ENCODE data around the gene EXT2.
A peak's percentile ranks its signal among the peaks of the same experiment; 100 is the strongest.

Gene EXT2

DNA sequence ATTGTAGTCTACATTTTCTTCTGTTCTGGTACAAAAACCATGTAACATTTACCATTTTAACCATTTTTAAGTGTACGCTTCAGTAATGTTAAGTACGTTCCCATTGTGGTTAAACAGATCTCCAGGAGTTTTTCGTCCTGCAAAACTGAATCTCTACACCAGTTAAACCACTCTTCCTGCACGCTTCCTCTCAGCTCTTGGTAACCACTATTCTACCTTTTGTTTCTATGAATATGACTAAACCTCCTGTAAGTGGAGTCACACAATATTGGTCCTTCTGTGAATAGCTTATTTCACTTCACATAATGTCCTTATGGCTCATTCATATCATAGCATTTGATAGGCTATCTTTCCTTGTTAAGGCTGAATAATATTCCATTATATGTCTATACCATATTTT is 7.1 kb upstream of the EXT2 start:
- H3K4me3 ChIP-seq (ENCODE audit: low read depth in 1 of 2, low read length in 2 of 2): no peak overlapping the region
- H3K27ac ChIP-seq (ENCODE audit: low read length): no peak overlapping the region
- H3K9me3 ChIP-seq (ENCODE audit: control insufficient read depth in 1 of 2, low read length in 2 of 2): no peaks in the 10 kb centered on the region
- peaks cover 3 to 5% of the 10 kb centered on the region in 2 donors for H3K36me3 ChIP-seq (ENCODE audit: control insufficient read depth in 1 of 2, insufficient read depth in 2 of 2, low read length in 2 of 2)
- H3K27me3 ChIP-seq (ENCODE audit: low read depth, low read length): no peaks in the 10 kb centered on the region
- H3K4me1 ChIP-seq (ENCODE audit: control insufficient read depth in 1 of 2, insufficient read depth in 2 of 2, low read length in 2 of 2): peaks cover 0 to 6% of the 10 kb centered on the region in 2 donors

DNA sequence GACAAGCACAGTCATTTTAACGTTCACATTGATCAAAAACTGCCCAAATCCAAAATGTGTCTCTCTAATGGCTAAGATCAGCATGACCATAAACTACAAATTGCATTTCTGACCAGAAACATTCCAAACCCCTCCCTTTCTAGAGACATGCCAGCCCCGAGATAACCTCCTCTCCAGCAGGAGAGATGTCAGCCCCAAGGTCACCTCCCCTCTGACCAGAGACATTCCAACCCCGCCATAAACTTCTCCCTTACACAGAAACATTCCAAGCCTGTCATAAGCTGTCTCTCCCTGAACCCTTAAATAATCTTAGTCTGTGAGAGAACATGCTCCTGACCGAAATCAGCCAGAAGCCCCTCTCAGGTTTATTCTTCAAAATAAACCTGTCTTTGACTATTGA is 6.6 kb upstream of the EXT2 start:
- no peaks in the 10 kb centered on the region for H3K27me3 ChIP-seq (ENCODE audit: low read depth, low read length)
- H3K27ac ChIP-seq (ENCODE audit: low read length): no peak overlapping the region
- peaks cover under 1 to 3% of the 10 kb centered on the region in 2 donors for H3K36me3 ChIP-seq (ENCODE audit: control insufficient read depth in 1 of 2, insufficient read depth in 2 of 2, low read length in 2 of 2)
- no peak overlapping the region for H3K4me3 ChIP-seq (ENCODE audit: low read depth in 1 of 2, low read length in 2 of 2)
- H3K4me1 ChIP-seq (ENCODE audit: control insufficient read depth in 1 of 2, insufficient read depth in 2 of 2, low read length in 2 of 2): peaks cover 0 to 2% of the 10 kb centered on the region in 2 donors
- H3K9me3 ChIP-seq (ENCODE audit: control insufficient read depth in 1 of 2, low read length in 2 of 2): no peaks in the 10 kb centered on the region

DNA sequence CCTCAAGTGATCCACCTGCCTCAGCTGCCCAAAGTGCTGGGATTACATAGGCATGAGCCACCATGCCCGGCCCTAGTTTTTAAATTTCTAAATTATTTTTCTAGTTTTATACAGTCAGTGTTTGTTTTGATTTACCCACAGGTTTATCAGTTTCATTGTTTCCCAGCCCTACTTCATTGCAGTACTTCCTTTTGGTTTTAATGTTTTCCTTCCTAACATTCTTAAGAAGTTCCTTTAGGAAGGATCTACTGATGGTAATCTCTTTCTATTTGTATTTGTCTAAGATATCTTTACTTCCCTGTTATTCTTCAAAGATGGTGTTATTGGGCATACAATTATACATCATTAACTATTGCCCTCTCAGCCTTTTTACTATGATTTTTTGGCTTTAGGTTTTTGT is 4.9 kb upstream of the EXT2 start:
- Histone ChIP-seq H3K27ac (ENCODE audit: low read length) (no peak overlapping the region), H3K4me3 (ENCODE audit: low read depth in 1 of 2, low read length in 2 of 2) (no peak overlapping the region)

DNA sequence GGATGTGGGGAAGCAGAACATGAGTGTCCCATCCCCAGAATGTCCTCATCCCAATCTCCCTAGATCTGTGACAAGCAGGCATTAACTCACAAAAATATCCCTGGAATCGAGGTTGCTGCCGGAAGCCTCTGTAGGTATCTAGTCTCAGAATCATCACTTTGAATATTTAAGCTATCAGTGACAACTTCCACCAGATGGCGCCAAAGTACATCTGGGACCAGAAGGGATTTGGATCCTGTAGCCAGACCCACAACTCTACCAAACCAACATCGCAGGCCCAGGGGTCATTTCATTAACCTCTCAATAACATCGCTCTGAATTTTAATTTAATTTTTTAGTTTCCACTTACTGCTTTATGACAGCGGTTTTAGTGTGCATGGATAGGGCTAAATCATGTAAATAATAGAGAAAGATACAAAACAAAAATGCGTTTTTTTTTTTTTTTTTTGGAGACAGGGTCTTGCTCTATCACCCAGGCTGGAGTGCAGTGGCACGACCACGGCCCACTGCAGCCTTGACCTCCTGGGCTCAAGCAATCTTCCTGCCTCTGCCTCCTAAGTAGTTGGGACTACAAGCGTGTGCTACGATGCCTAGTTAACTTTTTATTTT is 1.1 kb upstream of the EXT2 start:
- no peaks in the 10 kb centered on the region for H3K27me3 ChIP-seq (ENCODE audit: low read depth, low read length)
- H3K27ac ChIP-seq (ENCODE audit: low read length): no peak overlapping the region
- H3K36me3 ChIP-seq (ENCODE audit: control insufficient read depth in 1 of 2, insufficient read depth in 2 of 2, low read length in 2 of 2): no peaks in the 10 kb centered on the region
- no peaks in the 10 kb centered on the region for H3K9me3 ChIP-seq (ENCODE audit: control insufficient read depth in 1 of 2, low read length in 2 of 2)
- no peak overlapping the region for H3K4me3 ChIP-seq (ENCODE audit: low read depth in 1 of 2, low read length in 2 of 2)
- H3K4me1 ChIP-seq (ENCODE audit: control insufficient read depth in 1 of 2, insufficient read depth in 2 of 2, low read length in 2 of 2): peaks cover 0 to 8% of the 10 kb centered on the region in 2 donors

More for the DNA sequence above, 4.9 kb upstream of the EXT2 start:
- H3K27me3 ChIP-seq (ENCODE audit: low read depth, low read length): no peaks in the 10 kb centered on the region
- H3K9me3 ChIP-seq (ENCODE audit: control insufficient read depth in 1 of 2, low read length in 2 of 2): no peaks in the 10 kb centered on the region
- peaks cover 0 to 8% of the 10 kb centered on the region in 2 donors for H3K4me1 ChIP-seq (ENCODE audit: control insufficient read depth in 1 of 2, insufficient read depth in 2 of 2, low read length in 2 of 2)
- peaks cover 0 to 3% of the 10 kb centered on the region in 2 donors for H3K36me3 ChIP-seq (ENCODE audit: control insufficient read depth in 1 of 2, insufficient read depth in 2 of 2, low read length in 2 of 2)

- H3K36me3 ChIP-seq (ENCODE audit: control insufficient read depth in 1 of 2, insufficient read depth in 2 of 2, low read length in 2 of 2): no peaks in the 10 kb centered on the region
- H3K4me1 ChIP-seq (ENCODE audit: control insufficient read depth in 1 of 2, insufficient read depth in 2 of 2, low read length in 2 of 2): peaks cover 0 to 8% of the 10 kb centered on the region in 2 donors
- peak overlapping the region; percentile 64 to 92 for H3K4me3 ChIP-seq (ENCODE audit: low read depth in 1 of 2, low read length in 2 of 2)
- H3K27me3 ChIP-seq (ENCODE audit: low read depth, low read length): no peaks in the 10 kb centered on the region
- no peaks in the 10 kb centered on the region for H3K9me3 ChIP-seq (ENCODE audit: control insufficient read depth in 1 of 2, low read length in 2 of 2)
- no peak overlapping the region for H3K27ac ChIP-seq (ENCODE audit: low read length)
Measured at GRCh38 chr11:44096360-44097185, 1.1 kb downstream of the EXT2 start.

DNA sequence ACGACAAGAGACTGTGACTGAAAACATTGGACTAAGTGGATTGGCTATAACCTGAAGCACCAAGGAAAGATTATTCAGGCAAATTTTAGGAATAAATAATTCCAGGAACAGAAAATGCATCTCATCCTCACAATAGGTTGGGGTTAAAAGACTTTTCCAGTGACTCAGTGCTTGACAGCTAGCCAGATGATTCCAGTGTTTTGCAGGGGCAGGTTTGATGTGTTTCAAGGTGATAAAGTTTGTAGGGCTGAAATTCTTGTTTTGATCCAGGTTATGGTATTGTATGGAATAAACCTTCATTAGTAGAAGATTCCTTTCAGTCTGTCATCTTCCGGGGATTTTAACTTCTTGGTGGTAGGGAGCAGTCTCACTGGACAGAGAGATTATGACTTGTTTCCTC is 2.3 kb downstream of the EXT2 start:
- H3K4me3 ChIP-seq (ENCODE audit: low read depth in 1 of 2, low read length in 2 of 2): no peak overlapping the region
- H3K27me3 ChIP-seq (ENCODE audit: low read depth, low read length): no peaks in the 10 kb centered on the region
- H3K9me3 ChIP-seq (ENCODE audit: control insufficient read depth in 1 of 2, low read length in 2 of 2): no peaks in the 10 kb centered on the region
- no peak overlapping the region for H3K27ac ChIP-seq (ENCODE audit: low read length)
- H3K4me1 ChIP-seq (ENCODE audit: control insufficient read depth in 1 of 2, insufficient read depth in 2 of 2, low read length in 2 of 2): peaks cover 0 to 8% of the 10 kb centered on the region in 2 donors
- no peaks in the 10 kb centered on the region for H3K36me3 ChIP-seq (ENCODE audit: control insufficient read depth in 1 of 2, insufficient read depth in 2 of 2, low read length in 2 of 2)

- H3K4me1 ChIP-seq (ENCODE audit: control insufficient read depth in 1 of 2, insufficient read depth in 2 of 2, low read length in 2 of 2): no peaks in the 10 kb centered on the region
- H3K4me3 ChIP-seq (ENCODE audit: low read depth in 1 of 2, low read length in 2 of 2): no peak overlapping the region
- no peaks in the 10 kb centered on the region for H3K27me3 ChIP-seq (ENCODE audit: low read depth, low read length)
- H3K27ac ChIP-seq (ENCODE audit: low read length): no peak overlapping the region
- H3K36me3 ChIP-seq (ENCODE audit: control insufficient read depth in 1 of 2, insufficient read depth in 2 of 2, low read length in 2 of 2): no peaks in the 10 kb centered on the region
- no peaks in the 10 kb centered on the region for H3K9me3 ChIP-seq (ENCODE audit: control insufficient read depth in 1 of 2, low read length in 2 of 2)
Measured at GRCh38 chr11:44101098-44101497, 5.6 kb downstream of the EXT2 start.

GRCh38 chr11:44104481-44105294 is 9.2 kb downstream of the EXT2 start:
- H3K9me3 ChIP-seq (ENCODE audit: control insufficient read depth in 1 of 2, low read length in 2 of 2): no peaks in the 10 kb centered on the region
- no peaks in the 10 kb centered on the region for H3K27me3 ChIP-seq (ENCODE audit: low read depth, low read length)
- H3K27ac ChIP-seq (ENCODE audit: low read length): no peak overlapping the region
- no peaks in the 10 kb centered on the region for H3K4me1 ChIP-seq (ENCODE audit: control insufficient read depth in 1 of 2, insufficient read depth in 2 of 2, low read length in 2 of 2)
- H3K4me3 ChIP-seq (ENCODE audit: low read depth in 1 of 2, low read length in 2 of 2): no peak overlapping the region
- peaks cover 18 to 19% of the 10 kb centered on the region in 2 donors for H3K36me3 ChIP-seq (ENCODE audit: control insufficient read depth in 1 of 2, insufficient read depth in 2 of 2, low read length in 2 of 2)

- H3K36me3 ChIP-seq (ENCODE audit: control insufficient read depth in 1 of 2, insufficient read depth in 2 of 2, low read length in 2 of 2): peaks cover 21 to 24% of the 10 kb centered on the region in 2 donors
- no peak overlapping the region for H3K27ac ChIP-seq (ENCODE audit: low read length)
- no peak overlapping the region for H3K4me3 ChIP-seq (ENCODE audit: low read depth in 1 of 2, low read length in 2 of 2)
- no peaks in the 10 kb centered on the region for H3K9me3 ChIP-seq (ENCODE audit: control insufficient read depth in 1 of 2, low read length in 2 of 2)
- no peaks in the 10 kb centered on the region for H3K27me3 ChIP-seq (ENCODE audit: low read depth, low read length)
- peaks cover 5 to 13% of the 10 kb centered on the region in 2 donors for H3K4me1 ChIP-seq (ENCODE audit: control insufficient read depth in 1 of 2, insufficient read depth in 2 of 2, low read length in 2 of 2)
Measured at GRCh38 chr11:44108260-44108659, 12.8 kb downstream of the EXT2 start.

DNA sequence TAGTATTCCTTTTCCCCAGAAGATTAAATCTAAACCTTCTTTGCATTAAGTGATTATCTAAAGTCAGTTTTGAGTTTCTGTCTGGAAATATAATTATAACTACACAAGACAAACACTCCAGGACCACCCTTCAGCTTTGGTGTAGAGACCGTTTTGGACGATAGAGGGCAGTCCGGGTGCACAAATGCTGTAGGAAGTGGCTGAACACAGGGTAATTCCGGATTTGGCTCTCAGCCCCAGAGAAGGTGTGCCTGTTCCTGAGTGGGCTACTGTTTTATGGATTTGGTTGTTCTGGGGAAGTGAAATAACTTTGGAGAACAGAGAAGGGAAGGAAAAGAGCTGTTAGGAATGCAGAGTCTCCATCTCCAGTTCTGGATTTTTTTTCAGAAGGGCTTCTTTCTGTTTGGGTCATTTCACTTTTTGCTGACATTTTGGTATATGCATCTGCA is 14.8 kb downstream of the EXT2 start:
- Histone ChIP-seq H3K27me3 (ENCODE audit: low read depth, low read length) (no peaks in the 10 kb centered on the region), H3K4me3 (ENCODE audit: low read depth in 1 of 2, low read length in 2 of 2) (no peak overlapping the region), H3K4me1 (ENCODE audit: control insufficient read depth in 1 of 2, insufficient read depth in 2 of 2, low read length in 2 of 2) (peaks cover 5 to 13% of the 10 kb centered on the region in 2 donors), H3K9me3 (ENCODE audit: control insufficient read depth in 1 of 2, low read length in 2 of 2) (no peaks in the 10 kb centered on the region), H3K36me3 (ENCODE audit: control insufficient read depth in 1 of 2, insufficient read depth in 2 of 2, low read length in 2 of 2) (peaks cover 33 to 38% of the 10 kb centered on the region in 2 donors), H3K27ac (ENCODE audit: low read length) (no peak overlapping the region)

All from muscle layer of duodenum (tissue), 2 donors.